ENCODE data around the gene FBF1. TPM values are rescaled to one million over a fixed set of nuclear protein-coding genes. Genes with fewer than 3 reads are reported as not detected.

Gene FBF1
- 3.1 to 12.6 TPM (median 8.6 TPM) in 5 replicates for total RNA-seq (2022; extraction: Qiagen RNA extraction; ENCODE audit: low read depth)

GRCh38 chr17:75940727-75941441 lies at the start of gene FBF1:
Gene FBF1 (minus strand): TSS chr17:75941042. CDS start chr17:75938149, 2,893 bp downstream.

GRCh38 chr17:75978938-75979704 lies 38.3 kb upstream of the FBF1 start, which contains the start of the genes ACOX1 and TEN1:
Gene ACOX1 (minus strand): TSS chr17:75979166. CDS start chr17:75979073, 93 bp downstream.
Gene TEN1 (plus strand): TSS chr17:75979240. CDS start chr17:75986193, 6,953 bp downstream.

GRCh38 chr17:75904749-75905521 lies 35.9 kb downstream of the FBF1 start, which contains the start of gene MRPL38:
Gene MRPL38 (minus strand): TSS chr17:75904884. CDS start chr17:75904875, 9 bp downstream.

GRCh38 chr17:75896415-75897159 lies 44.3 kb downstream of the FBF1 start, which contains the start of gene TRIM65:
Gene TRIM65 (minus strand): TSS chr17:75896951. CDS start chr17:75896937, 14 bp downstream.

GRCh38 chr17:75878174-75878998 lies 62.5 kb downstream of the FBF1 start, which contains the start of gene TRIM47:
Gene TRIM47 (minus strand): TSS chr17:75878581. CDS start chr17:75878548, 33 bp downstream.

Other genes with a start within 250 kb of the FBF1 start
- gene ITGB4, start 219.6 kb downstream of the FBF1 start, total RNA-seq (2022; extraction: Qiagen RNA extraction; ENCODE audit: low read depth): 50.8 to 123 TPM (median 97.0 TPM) in 5 replicates
- 37.4 to 83.5 TPM (median 70.9 TPM) in 5 replicates for gene GALK1, start 175.8 kb downstream of the FBF1 start, total RNA-seq (2022; extraction: Qiagen RNA extraction; ENCODE audit: low read depth)
- 24.5 to 33.2 TPM (median 29.6 TPM) in 5 replicates for gene UNK, start 156.2 kb downstream of the FBF1 start, total RNA-seq (2022; extraction: Qiagen RNA extraction; ENCODE audit: low read depth)
- 3.3 to 7.1 TPM (median 5.1 TPM) in 5 replicates for gene UNC13D, start 96.6 kb downstream of the FBF1 start, total RNA-seq (2022; extraction: Qiagen RNA extraction; ENCODE audit: low read depth)
- gene WBP2, start 85.7 kb downstream of the FBF1 start, total RNA-seq (2022; extraction: Qiagen RNA extraction; ENCODE audit: low read depth): 87.3 to 112 TPM (median 92.7 TPM) in 5 replicates
- 117 to 177 TPM (median 163 TPM) in 5 replicates for gene TRIM47, start 62.5 kb downstream of the FBF1 start, total RNA-seq (2022; extraction: Qiagen RNA extraction; ENCODE audit: low read depth)
- gene TRIM65, start 44.1 kb downstream of the FBF1 start, total RNA-seq (2022; extraction: Qiagen RNA extraction; ENCODE audit: low read depth): 25.7 to 47.8 TPM (median 39.1 TPM) in 5 replicates
- 79.6 to 127 TPM (median 121 TPM) in 5 replicates for gene MRPL38, start 36.2 kb downstream of the FBF1 start, total RNA-seq (2022; extraction: Qiagen RNA extraction; ENCODE audit: low read depth)
- gene ACOX1, start 38.1 kb upstream of the FBF1 start, total RNA-seq (2022; extraction: Qiagen RNA extraction; ENCODE audit: low read depth): 14.2 to 19.1 TPM (median 17.6 TPM) in 5 replicates
- 21.2 to 29.2 TPM (median 24.2 TPM) in 5 replicates for gene TEN1, start 38.2 kb upstream of the FBF1 start, total RNA-seq (2022; extraction: Qiagen RNA extraction; ENCODE audit: low read depth)
- 3.6 to 5.9 TPM (median 5.2 TPM) in 5 replicates for gene CDK3, start 59.8 kb upstream of the FBF1 start, total RNA-seq (2022; extraction: Qiagen RNA extraction; ENCODE audit: low read depth)
- gene EVPL, start 86.3 kb upstream of the FBF1 start, total RNA-seq (2022; extraction: Qiagen RNA extraction; ENCODE audit: low read depth): 10.2 to 22.7 TPM (median 18.4 TPM) in 5 replicates
- gene SRP68, start 131.5 kb upstream of the FBF1 start, total RNA-seq (2022; extraction: Qiagen RNA extraction; ENCODE audit: low read depth): 74.3 to 88.7 TPM (median 83.4 TPM) in 5 replicates
- 0.27 to 2.0 TPM (median 1.7 TPM) in 5 replicates for gene GALR2, start 133.7 kb upstream of the FBF1 start, total RNA-seq (2022; extraction: Qiagen RNA extraction; ENCODE audit: low read depth)
- 0.18 to 0.84 TPM (median 0.26 TPM) in 5 replicates for gene ZACN, start 138.1 kb upstream of the FBF1 start, total RNA-seq (2022; extraction: Qiagen RNA extraction; ENCODE audit: low read depth)
- 54.8 to 70.2 TPM (median 67.2 TPM) in 5 replicates for gene EXOC7, start 162.7 kb upstream of the FBF1 start, total RNA-seq (2022; extraction: Qiagen RNA extraction; ENCODE audit: low read depth)
- gene FOXJ1, start 200.2 kb upstream of the FBF1 start, total RNA-seq (2022; extraction: Qiagen RNA extraction; ENCODE audit: low read depth): 0.38 to 0.71 TPM (median 0.55 TPM) in 5 replicates